Measurements from ENCODE around the gene TTC39A.

TTC39A gene

DNA sequence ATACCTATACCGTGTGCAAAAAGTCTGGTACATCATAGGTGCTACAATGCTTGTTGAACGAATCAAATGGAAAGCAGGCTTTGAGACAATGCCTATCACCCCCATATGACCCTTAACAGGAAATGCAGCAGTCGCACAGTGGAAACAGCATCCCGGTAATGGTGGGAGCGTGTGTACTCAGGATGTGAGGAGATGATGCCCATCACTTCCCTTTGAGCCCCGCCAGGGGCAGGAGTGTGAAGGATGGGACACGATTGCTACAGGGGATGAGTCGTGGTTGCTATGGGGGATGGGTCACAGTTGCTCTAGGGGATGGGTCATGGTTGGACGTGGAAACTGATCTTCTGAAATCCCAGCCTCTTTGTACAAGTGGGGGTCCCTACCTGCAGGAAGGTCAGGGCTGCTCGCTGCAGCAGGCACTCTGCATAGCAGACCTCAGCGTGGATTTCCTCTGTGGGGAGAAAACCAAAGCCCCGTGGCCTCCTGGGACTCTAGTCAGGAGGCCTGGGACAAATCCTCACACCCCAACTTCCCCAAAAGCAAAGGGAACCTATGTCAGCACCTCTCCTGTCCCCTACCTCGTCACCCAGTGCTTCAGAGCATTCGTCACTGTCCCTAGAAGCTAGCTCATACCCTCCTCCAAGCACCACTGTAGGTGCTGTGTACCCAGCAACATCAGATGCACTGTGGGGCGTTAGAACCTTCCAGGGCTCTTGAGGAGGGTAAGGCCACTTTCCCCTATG lies 19.3 kb downstream of the TTC39A start:
- Histone ChIP-seq H3K4me3 (ENCODE audit: low read length) (no peak overlapping the region), H3K27ac (ENCODE audit: low read depth, low read length) (no peak overlapping the region), H3K27me3 (ENCODE audit: control insufficient read depth, insufficient read depth, low read length) (no peaks in the 10 kb centered on the region), H3K36me3 (ENCODE audit: control insufficient read depth, insufficient read depth, low read length) (no peaks in the 10 kb centered on the region), H3K4me1 (ENCODE audit: control insufficient read depth, insufficient read depth, low read length) (no peaks in the 10 kb centered on the region), H3K9ac (ENCODE audit: low read length) (no peak overlapping the region)

DNA sequence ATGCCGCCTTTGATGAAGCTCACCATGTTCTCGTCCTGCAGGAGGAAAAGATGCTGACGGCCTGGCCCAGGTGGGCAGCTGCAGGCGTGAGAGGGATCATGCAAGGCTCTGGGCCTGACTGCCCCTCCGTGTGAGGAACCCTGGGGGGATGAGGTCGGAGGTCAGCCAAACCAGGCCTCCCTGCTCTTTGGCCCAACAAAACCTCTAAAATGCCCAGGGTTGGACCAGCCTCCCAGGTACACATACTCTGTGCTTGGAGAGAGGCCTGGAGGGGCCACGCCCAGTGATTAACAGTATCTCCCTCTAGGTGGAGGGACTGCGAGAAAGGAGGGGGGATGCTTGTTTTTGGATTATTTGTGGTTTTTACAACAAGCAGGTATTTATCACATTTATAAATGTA lies 21.1 kb downstream of the TTC39A start:
- H3K27me3 ChIP-seq (ENCODE audit: control insufficient read depth, insufficient read depth, low read length) = no peaks in the 10 kb centered on the region
- no peaks in the 10 kb centered on the region for H3K36me3 ChIP-seq (ENCODE audit: control insufficient read depth, insufficient read depth, low read length)
- H3K9ac ChIP-seq (ENCODE audit: low read length) = no peak overlapping the region
- no peak overlapping the region for H3K4me3 ChIP-seq (ENCODE audit: low read length)
- H3K27ac ChIP-seq (ENCODE audit: low read depth, low read length) = no peak overlapping the region
- no peaks in the 10 kb centered on the region for H3K4me1 ChIP-seq (ENCODE audit: control insufficient read depth, insufficient read depth, low read length)

- Histone ChIP-seq H3K27me3 (ENCODE audit: control insufficient read depth, insufficient read depth, low read length) (no peaks in the 10 kb centered on the region), H3K4me3 (ENCODE audit: low read length) (no peak overlapping the region), H3K9ac (ENCODE audit: low read length) (no peak overlapping the region), H3K27ac (ENCODE audit: low read depth, low read length) (no peak overlapping the region), H3K36me3 (ENCODE audit: control insufficient read depth, insufficient read depth, low read length) (no peaks in the 10 kb centered on the region), H3K4me1 (ENCODE audit: control insufficient read depth, insufficient read depth, low read length) (no peaks in the 10 kb centered on the region)
Observed at GRCh38 chr1:51308636-51309035, 21.7 kb downstream of the TTC39A start.

GRCh38 chr1:51306950-51307349 lies 23.4 kb downstream of the TTC39A start:
- no peak overlapping the region for H3K9ac ChIP-seq (ENCODE audit: low read length)
- H3K4me1 ChIP-seq (ENCODE audit: control insufficient read depth, insufficient read depth, low read length) = no peaks in the 10 kb centered on the region
- no peaks in the 10 kb centered on the region for H3K27me3 ChIP-seq (ENCODE audit: control insufficient read depth, insufficient read depth, low read length)
- H3K4me3 ChIP-seq (ENCODE audit: low read length) = no peak overlapping the region
- H3K27ac ChIP-seq (ENCODE audit: low read depth, low read length) = no peak overlapping the region
- H3K36me3 ChIP-seq (ENCODE audit: control insufficient read depth, insufficient read depth, low read length) = no peaks in the 10 kb centered on the region

DNA sequence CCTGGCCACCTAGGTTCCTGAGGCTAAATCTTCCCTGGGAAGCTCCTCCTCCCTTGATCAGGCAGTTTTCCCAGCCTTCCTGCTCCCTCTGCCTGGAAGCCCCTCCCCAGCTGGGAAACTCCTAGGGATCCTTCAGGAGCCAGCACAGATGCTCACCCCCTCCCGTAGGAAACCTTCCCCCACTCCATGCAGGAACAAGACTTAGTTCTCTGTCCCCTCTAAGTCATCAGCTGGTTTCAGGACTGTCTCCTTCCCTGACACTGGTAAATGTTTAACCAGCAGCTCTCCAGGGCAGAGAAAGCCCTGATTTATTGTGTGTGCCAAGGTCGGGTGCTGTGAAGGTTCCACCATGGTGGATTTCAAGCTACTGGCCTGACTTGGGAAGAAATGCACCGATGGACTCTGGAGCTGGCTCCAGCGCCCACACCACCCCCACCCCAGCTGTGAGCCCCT lies 25.0 kb downstream of the TTC39A start:
- H3K36me3 ChIP-seq (ENCODE audit: control insufficient read depth, insufficient read depth, low read length) = no peaks in the 10 kb centered on the region
- no peaks in the 10 kb centered on the region for H3K4me1 ChIP-seq (ENCODE audit: control insufficient read depth, insufficient read depth, low read length)
- no peak overlapping the region for H3K4me3 ChIP-seq (ENCODE audit: low read length)
- no peak overlapping the region for H3K9ac ChIP-seq (ENCODE audit: low read length)
- no peaks in the 10 kb centered on the region for H3K27me3 ChIP-seq (ENCODE audit: control insufficient read depth, insufficient read depth, low read length)
- H3K27ac ChIP-seq (ENCODE audit: low read depth, low read length) = no peak overlapping the region

- Histone ChIP-seq H3K27me3 (ENCODE audit: control insufficient read depth, insufficient read depth, low read length) (no peaks in the 10 kb centered on the region), H3K4me1 (ENCODE audit: control insufficient read depth, insufficient read depth, low read length) (no peaks in the 10 kb centered on the region), H3K4me3 (ENCODE audit: low read length) (no peak overlapping the region), H3K9ac (ENCODE audit: low read length) (no peak overlapping the region), H3K36me3 (ENCODE audit: control insufficient read depth, insufficient read depth, low read length) (no peaks in the 10 kb centered on the region), H3K27ac (ENCODE audit: low read depth, low read length) (no peak overlapping the region)
Observed at GRCh38 chr1:51304360-51304759, 26.0 kb downstream of the TTC39A start.

DNA sequence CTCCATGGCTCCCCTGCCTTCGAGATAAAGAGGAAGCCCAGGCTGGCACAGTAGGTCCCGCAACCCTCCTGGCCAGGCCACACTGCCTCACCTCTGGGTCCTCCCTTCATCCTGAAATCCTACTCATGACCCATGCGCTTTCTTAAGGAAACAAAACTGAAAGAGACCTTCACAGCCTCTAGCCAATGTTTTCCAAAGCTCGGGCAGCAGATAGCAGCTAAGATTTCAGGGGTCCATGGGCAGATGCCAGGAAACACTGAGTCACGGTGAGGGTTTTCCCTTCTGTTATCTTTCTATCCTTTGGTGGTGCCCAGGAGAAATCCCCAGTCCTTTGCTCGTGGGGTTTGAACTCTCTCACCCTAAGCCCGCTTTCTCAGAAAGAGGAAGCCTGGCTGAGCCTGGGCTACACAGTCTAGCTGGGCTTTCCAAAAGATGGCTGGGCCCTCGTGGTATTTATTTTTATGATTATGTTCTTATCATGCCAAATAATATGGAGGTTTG lies 26.6 kb downstream of the TTC39A start:
- no peak overlapping the region for H3K27ac ChIP-seq (ENCODE audit: low read depth, low read length)
- H3K36me3 ChIP-seq (ENCODE audit: control insufficient read depth, insufficient read depth, low read length) = no peaks in the 10 kb centered on the region
- no peaks in the 10 kb centered on the region for H3K4me1 ChIP-seq (ENCODE audit: control insufficient read depth, insufficient read depth, low read length)
- H3K4me3 ChIP-seq (ENCODE audit: low read length) = no peak overlapping the region
- H3K27me3 ChIP-seq (ENCODE audit: control insufficient read depth, insufficient read depth, low read length) = no peaks in the 10 kb centered on the region
- no peak overlapping the region for H3K9ac ChIP-seq (ENCODE audit: low read length)

DNA sequence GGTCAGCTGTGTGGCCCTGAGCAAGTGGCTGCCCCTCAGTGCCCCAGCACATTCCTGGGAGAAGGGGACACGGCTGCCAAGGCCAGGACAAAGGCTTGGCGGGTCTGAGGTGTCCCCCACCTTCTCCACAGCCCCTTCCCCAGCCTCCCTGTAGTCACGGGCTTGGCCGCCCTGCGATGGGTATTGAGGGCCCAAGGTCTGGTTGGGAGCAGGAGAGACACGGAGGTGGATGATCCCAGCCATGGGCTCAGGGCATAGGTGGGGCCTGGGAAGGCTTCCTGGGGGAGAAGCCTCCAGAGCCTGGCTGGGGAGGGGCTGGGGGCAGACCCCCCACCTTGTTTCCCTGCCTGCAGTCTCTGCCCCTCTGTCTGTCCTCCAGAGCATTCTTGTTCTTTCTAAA lies 27.0 kb downstream of the TTC39A start:
- H3K27me3 ChIP-seq (ENCODE audit: control insufficient read depth, insufficient read depth, low read length) = no peaks in the 10 kb centered on the region
- H3K9ac ChIP-seq (ENCODE audit: low read length) = no peak overlapping the region
- H3K4me1 ChIP-seq (ENCODE audit: control insufficient read depth, insufficient read depth, low read length) = no peaks in the 10 kb centered on the region
- H3K36me3 ChIP-seq (ENCODE audit: control insufficient read depth, insufficient read depth, low read length) = no peaks in the 10 kb centered on the region
- no peak overlapping the region for H3K27ac ChIP-seq (ENCODE audit: low read depth, low read length)
- H3K4me3 ChIP-seq (ENCODE audit: low read length) = no peak overlapping the region

- Histone ChIP-seq H3K4me3 (ENCODE audit: low read length) (no peak overlapping the region), H3K9ac (ENCODE audit: low read length) (no peak overlapping the region), H3K36me3 (ENCODE audit: control insufficient read depth, insufficient read depth, low read length) (no peaks in the 10 kb centered on the region), H3K27me3 (ENCODE audit: control insufficient read depth, insufficient read depth, low read length) (no peaks in the 10 kb centered on the region), H3K4me1 (ENCODE audit: control insufficient read depth, insufficient read depth, low read length) (no peaks in the 10 kb centered on the region), H3K27ac (ENCODE audit: low read depth, low read length) (no peak overlapping the region)
Observed at GRCh38 chr1:51302746-51303145, 27.6 kb downstream of the TTC39A start.

DNA sequence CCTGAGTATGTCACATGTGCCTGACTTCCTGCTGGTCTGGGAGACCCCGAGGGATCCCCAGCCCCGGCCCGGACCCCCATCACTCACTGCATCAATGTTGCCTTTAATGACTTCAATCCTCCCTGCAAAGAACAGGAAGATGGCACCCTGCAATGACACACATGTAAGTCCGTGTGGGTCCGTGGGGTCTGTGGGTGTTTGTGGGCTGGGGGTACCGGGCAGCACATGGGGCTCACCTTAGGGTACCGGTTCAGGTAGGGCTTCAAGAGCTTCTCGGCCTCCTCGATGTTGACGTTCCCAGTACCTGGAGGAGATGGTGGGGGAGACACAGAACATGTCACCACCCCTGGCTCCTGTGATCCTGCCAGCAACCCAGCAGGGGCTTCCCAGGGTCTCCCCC lies 28.1 kb downstream of the TTC39A start:
- Histone ChIP-seq H3K27ac (ENCODE audit: low read depth, low read length) (no peak overlapping the region), H3K36me3 (ENCODE audit: control insufficient read depth, insufficient read depth, low read length) (no peaks in the 10 kb centered on the region), H3K4me3 (ENCODE audit: low read length) (no peak overlapping the region), H3K27me3 (ENCODE audit: control insufficient read depth, insufficient read depth, low read length) (no peaks in the 10 kb centered on the region), H3K9ac (ENCODE audit: low read length) (no peak overlapping the region), H3K4me1 (ENCODE audit: control insufficient read depth, insufficient read depth, low read length) (peaks cover 3% of the 10 kb centered on the region)

DNA sequence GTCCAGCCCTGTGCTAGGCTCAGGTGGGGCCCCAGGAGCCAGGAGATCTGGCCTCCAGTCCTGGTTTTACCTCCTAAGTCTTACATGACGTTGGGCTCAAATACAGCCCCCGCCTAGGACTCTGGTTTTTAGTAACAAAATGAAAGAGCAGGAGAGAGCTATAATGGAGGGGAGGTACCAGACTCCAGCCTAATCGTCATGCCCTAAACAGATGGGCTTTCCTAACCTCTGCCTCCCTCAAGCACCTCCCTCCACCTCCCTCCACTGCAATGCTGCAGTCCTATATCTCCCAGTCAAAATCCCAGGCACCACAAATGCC lies 28.6 kb downstream of the TTC39A start:
- Histone ChIP-seq H3K4me1 (ENCODE audit: control insufficient read depth, insufficient read depth, low read length) (peaks cover 3% of the 10 kb centered on the region), H3K27ac (ENCODE audit: low read depth, low read length) (no peak overlapping the region)

DNA sequence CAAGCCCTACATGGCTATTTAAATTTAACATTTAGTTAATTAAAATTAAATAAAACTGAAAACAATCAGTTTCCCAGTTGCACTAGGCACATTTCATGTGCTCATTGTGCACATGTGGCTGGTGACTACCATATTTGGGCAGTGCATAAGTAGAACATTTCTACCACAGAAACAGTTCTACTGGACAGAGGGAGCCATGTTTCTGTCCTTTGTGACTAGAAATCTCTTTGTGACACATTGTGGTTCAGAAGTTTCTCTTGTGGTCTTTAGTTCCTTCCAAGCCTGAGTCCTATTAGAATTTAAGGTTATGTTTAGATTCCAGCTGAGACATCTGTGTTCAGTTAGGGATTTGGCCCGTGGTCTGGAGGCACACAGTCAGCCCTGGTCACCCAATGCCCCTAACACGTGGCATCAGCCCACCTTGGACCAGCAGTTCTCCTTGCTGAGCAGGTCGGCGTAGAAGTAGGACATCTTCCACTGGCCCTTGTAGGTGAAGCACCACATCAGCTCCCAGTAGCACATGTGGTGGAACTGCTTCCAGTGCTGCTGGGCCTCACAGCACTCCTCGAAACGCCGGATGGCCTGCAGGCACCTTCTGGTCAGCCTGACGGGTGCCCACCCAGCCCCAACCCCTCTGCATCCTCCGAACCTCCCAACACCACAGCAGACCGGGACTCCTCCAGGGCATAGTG lies 29.1 kb downstream of the TTC39A start:
- Histone ChIP-seq H3K27ac (ENCODE audit: low read depth, low read length) (no peak overlapping the region), H3K9ac (ENCODE audit: low read length) (no peak overlapping the region), H3K36me3 (ENCODE audit: control insufficient read depth, insufficient read depth, low read length) (no peaks in the 10 kb centered on the region)

More for the DNA sequence above, 28.6 kb downstream of the TTC39A start:
- Histone ChIP-seq H3K36me3 (ENCODE audit: control insufficient read depth, insufficient read depth, low read length) (no peaks in the 10 kb centered on the region), H3K4me3 (ENCODE audit: low read length) (no peak overlapping the region), H3K9ac (ENCODE audit: low read length) (no peak overlapping the region), H3K27me3 (ENCODE audit: control insufficient read depth, insufficient read depth, low read length) (no peaks in the 10 kb centered on the region)

More for the DNA sequence above, 29.1 kb downstream of the TTC39A start:
- Histone ChIP-seq H3K4me1 (ENCODE audit: control insufficient read depth, insufficient read depth, low read length) (peaks cover 3% of the 10 kb centered on the region), H3K4me3 (ENCODE audit: low read length) (no peak overlapping the region), H3K27me3 (ENCODE audit: control insufficient read depth, insufficient read depth, low read length) (no peaks in the 10 kb centered on the region)

All from rectal smooth muscle tissue (tissue), 1 donor.